Measurements from ENCODE around the gene FAM83B. TPM values are rescaled to one million over a fixed set of nuclear protein-coding genes. Genes with fewer than 3 reads are reported as not detected.

Gene FAM83B
- total RNA-seq, 1 donor: 0.09 TPM

DNA sequence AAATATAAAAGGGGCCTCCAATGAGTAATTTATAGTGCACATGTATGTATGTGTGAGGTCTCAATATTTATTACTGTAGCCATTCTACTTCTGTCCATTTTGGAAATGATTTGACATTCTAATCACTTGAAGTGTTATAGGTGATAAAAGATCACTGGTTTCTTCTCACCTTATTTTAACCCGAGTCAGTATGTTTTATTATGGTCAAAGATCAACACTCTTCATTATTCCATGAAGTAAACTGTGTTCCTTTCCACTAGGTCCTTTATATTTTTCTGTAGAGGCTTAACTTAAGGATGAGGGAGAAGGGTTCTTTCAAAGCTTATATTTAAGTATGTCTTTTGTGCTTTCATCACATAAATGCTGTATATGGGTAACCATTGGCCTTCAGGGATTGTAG, 47.2 kb downstream of the FAM83B start:
- DNase-seq (ENCODE audit: low read depth): no peak
- TF ChIP-seq, protein P1, sequence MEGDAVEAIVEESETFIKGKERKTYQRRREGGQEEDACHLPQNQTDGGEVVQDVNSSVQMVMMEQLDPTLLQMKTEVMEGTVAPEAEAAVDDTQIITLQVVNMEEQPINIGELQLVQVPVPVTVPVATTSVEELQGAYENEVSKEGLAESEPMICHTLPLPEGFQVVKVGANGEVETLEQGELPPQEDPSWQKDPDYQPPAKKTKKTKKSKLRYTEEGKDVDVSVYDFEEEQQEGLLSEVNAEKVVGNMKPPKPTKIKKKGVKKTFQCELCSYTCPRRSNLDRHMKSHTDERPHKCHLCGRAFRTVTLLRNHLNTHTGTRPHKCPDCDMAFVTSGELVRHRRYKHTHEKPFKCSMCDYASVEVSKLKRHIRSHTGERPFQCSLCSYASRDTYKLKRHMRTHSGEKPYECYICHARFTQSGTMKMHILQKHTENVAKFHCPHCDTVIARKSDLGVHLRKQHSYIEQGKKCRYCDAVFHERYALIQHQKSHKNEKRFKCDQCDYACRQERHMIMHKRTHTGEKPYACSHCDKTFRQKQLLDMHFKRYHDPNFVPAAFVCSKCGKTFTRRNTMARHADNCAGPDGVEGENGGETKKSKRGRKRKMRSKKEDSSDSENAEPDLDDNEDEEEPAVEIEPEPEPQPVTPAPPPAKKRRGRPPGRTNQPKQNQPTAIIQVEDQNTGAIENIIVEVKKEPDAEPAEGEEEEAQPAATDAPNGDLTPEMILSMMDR (IDR thresholded peaks at IDR 0.05; ENCODE audit: insufficient read depth, low read length): no peak
- no peak overlapping the region for H3K4me3 ChIP-seq (ENCODE audit: low read depth, low read length)

DNA sequence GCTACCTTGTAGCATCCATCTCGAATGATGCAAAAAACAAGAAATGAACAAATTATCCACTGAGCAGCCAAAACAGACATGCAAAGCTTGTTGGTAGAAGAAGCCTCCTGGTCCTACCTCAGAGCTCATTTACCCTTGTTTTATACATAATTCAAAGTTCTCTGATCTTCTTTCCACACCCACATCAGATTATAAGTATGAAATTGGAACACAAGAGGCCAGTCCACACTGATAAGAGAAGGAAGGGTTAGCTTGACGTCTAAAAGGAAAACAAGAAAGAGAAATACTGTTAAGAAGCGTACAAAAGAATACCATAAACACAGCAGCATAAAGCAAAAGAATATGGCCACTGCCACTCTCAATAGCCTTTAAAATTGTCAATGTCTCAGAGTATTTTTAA, 49.7 kb downstream of the FAM83B start:
- no peak for DNase-seq (ENCODE audit: low read depth)
- no peak overlapping the region for H3K4me3 ChIP-seq (ENCODE audit: low read depth, low read length)
- TF ChIP-seq, protein P1 (IDR thresholded peaks at IDR 0.05; ENCODE audit: insufficient read depth, low read length): no peak

DNA sequence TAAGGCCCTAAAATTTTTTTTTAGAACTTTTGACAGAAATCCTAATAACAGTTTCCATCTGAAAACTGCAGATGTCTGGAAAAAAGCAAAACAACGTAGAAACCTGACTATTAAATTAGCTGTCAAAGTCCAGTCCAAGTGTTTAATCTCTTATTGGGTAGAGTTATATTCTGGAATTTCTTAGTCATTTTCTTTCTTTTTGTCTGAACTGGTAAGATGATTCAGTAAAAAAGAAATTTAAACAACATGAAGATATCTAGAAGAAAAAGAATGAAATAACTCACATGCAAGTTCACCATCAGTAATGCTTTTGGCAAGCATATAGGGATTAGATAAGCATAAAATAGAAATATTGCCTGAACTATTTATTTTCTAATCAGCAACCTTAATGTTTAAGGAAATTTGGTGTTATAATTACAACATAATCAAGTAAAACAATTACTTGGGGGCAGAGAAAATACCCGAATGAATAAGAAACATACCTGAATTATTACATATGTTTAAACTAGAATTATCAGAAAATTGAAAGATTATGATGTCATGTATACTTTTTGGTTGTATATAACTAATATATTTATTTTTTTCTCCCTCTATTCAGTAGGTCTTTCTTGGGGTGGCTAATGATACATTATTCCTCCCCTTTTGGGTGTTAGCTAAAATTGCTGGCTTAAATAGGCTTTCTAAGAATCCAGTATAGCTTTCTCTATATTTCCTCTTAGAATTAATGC, 51.1 kb downstream of the FAM83B start:
- peak; percentile 77 for DNase-seq (ENCODE audit: low read depth)
- TF ChIP-seq, protein P1 (IDR thresholded peaks at IDR 0.05; ENCODE audit: insufficient read depth, low read length): no peak
- H3K4me3 ChIP-seq (ENCODE audit: low read depth, low read length): no peak overlapping the region

DNA sequence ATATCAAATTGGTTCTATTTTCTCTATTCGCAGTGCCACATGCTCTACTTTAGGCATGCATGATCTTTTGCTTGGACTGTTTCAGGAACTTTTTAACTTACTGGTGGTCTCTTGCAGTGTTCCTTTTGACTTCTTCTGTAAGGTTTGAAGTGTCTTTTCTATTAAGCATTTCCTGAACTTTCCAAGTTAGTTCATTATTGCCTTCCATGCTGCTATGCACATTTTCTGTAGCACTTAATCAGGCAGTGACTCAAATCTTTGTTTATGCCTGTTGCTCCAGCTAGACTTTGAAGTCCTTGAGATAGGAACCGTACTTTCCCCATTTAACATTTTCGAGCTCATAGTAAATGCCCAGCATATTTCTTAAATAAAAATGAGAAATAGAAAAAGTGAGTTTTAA, 52.2 kb downstream of the FAM83B start:
- no peak overlapping the region for H3K4me3 ChIP-seq (ENCODE audit: low read depth, low read length)
- no peak for DNase-seq (ENCODE audit: low read depth)
- TF ChIP-seq, protein P1 (IDR thresholded peaks at IDR 0.05; ENCODE audit: insufficient read depth, low read length): no peak

DNA sequence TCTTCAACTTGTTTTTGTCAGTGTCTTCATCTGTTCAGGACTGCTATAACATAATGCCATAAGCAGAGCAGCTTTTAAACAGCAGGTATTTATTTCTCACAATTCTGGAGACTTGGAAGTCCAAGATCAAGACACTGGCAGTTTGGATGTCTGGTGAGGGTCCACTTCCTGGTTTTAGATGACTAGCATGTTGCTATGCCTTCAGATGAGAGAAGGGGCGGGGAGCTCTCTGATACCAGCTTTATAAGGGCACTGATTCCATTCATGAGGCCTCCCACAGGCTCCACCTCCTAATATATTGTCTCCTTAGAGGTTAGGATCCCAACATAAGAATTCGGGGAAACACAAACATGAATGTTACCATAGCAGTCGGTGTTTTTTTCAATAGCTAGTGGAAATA, 52.9 kb downstream of the FAM83B start:
- no peak for DNase-seq (ENCODE audit: low read depth)
- H3K4me3 ChIP-seq (ENCODE audit: low read depth, low read length): no peak overlapping the region
- TF ChIP-seq, protein P1 (IDR thresholded peaks at IDR 0.05; ENCODE audit: insufficient read depth, low read length): no peak

DNA sequence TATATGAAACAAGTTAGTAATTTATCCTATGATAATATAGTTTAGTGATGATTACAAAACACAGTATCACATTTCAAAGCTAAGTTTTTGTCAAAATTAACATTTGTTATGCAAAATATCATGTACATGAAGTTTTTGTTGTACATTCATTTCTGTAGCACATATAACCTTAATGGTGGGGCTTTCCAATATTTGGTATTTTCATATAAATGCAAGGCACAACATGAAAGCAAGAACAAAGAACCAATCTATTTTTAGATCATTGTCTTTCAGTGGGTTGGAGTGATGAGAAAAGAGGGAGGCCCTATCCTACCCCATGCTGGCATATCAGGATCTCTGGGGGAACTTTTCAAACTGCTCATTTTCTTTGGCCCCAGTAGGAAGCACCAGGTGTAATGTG, 53.4 kb downstream of the FAM83B start:
- no peak overlapping the region for H3K4me3 ChIP-seq (ENCODE audit: low read depth, low read length)
- DNase-seq (ENCODE audit: low read depth): no peak
- TF ChIP-seq, protein P1 (IDR thresholded peaks at IDR 0.05; ENCODE audit: insufficient read depth, low read length): no peak

DNA sequence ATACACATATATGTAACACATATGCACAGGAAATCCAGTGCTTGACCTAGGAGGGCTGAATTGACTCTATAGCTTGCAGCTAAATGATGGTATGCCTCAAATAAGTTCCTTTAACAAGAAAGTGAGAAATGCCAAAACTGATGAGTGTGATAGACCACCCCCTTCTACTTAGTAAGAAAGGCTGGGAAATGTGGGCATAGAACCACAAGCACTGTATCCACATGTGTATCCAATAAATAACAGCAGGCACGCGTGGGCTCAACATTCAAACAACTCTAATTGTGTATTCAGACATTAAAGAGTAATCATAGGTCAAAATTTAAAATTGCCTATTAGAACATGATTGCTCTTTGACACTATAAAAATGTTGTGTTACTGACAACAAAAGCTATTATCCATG, 54.1 kb downstream of the FAM83B start:
- no peak overlapping the region for H3K4me3 ChIP-seq (ENCODE audit: low read depth, low read length)
- TF ChIP-seq, protein P1 (IDR thresholded peaks at IDR 0.05; ENCODE audit: insufficient read depth, low read length): no peak
- no peak for DNase-seq (ENCODE audit: low read depth)
